ENCODE measurements around the gene COMT.

DNA sequence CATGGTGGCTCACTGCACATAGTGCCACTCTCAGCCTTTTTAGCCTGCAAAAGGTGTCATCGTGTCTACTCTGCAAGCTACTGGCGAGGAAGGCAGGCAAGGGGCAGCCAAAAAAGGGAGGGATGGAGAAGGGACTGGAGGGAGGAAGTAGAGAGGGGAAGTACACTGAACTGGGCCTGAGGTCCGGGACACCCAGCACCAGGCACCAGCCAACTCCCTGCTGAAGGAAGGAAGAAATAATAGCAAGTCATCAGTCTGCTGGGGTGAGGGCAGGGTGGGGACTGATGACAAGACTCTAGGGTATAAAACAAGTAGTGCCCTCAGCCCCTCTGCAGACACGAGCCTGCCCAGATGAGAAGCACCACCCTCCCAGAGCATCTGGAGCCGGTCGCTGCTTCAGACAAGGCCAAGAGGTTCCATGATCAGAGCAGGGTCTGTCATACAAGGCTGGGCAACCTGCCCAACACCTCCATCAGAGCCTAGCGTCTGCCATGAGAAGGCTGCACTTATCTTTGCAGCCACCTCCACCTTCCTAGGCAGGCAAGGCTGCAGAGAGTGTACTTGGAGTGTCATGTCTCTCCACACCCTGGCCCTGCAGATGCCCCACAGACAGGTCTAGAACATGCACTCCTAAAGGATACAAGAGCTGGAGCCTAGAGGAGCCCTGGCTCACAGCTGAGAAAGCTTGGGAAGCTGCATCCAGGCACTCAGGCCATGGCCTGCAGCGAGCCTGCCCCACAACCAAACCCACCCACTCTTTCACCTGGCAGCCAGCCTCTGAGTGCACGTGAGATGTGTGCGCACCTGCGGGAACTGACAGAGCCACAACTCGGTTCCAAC, 9.0 kb upstream of the COMT start:
- TF ChIP-seq, protein P1, sequence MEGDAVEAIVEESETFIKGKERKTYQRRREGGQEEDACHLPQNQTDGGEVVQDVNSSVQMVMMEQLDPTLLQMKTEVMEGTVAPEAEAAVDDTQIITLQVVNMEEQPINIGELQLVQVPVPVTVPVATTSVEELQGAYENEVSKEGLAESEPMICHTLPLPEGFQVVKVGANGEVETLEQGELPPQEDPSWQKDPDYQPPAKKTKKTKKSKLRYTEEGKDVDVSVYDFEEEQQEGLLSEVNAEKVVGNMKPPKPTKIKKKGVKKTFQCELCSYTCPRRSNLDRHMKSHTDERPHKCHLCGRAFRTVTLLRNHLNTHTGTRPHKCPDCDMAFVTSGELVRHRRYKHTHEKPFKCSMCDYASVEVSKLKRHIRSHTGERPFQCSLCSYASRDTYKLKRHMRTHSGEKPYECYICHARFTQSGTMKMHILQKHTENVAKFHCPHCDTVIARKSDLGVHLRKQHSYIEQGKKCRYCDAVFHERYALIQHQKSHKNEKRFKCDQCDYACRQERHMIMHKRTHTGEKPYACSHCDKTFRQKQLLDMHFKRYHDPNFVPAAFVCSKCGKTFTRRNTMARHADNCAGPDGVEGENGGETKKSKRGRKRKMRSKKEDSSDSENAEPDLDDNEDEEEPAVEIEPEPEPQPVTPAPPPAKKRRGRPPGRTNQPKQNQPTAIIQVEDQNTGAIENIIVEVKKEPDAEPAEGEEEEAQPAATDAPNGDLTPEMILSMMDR (IDR thresholded peaks at IDR 0.05; ENCODE audit: borderline replicate concordance, extremely low read depth, low read length, poor library complexity, severe bottlenecking), result no peak
- TF ChIP-seq EZH2 (IDR thresholded peaks at IDR 0.05; ENCODE audit: borderline replicate concordance, low read depth, low read length, severe bottlenecking), result no peak

Measured in DND-41 (cell line).